Type B pancreatic cell (in vitro differentiated cells): ENCODE results near the gene IGF1R. TPM values are rescaled to one million over a fixed set of nuclear protein-coding genes. Genes with fewer than 3 reads are reported as not detected.

Source experiments
- DNase-seq: peaks from one replicate; pipeline ENCODE4 v3.0.0; 2021; ENCODE audit warnings: mixed read lengths; ENCODE audit not compliant: unreplicated experiment; ENCODE audit errors: extremely low spot score
- H3K27ac Mint-ChIP-seq: 2 replicates; pipeline ENCODE4 v1.8.0; 2021; ENCODE audit warnings: mild to moderate bottlenecking, mixed read lengths
- H3K27me3 Mint-ChIP-seq: 2 replicates; pipeline ENCODE4 v1.8.0; 2021; ENCODE audit warnings: mixed read lengths
- H3K36me3 Mint-ChIP-seq: 2 replicates; pipeline ENCODE4 v1.8.0; 2021; ENCODE audit warnings: mixed read lengths
- H3K4me1 Mint-ChIP-seq: one replicate; pipeline ENCODE4 v1.8.0; 2021; ENCODE audit warnings: mixed read lengths; ENCODE audit not compliant: unreplicated experiment
- H3K4me3 Mint-ChIP-seq: 2 replicates; pipeline ENCODE4 v1.8.0; 2021; ENCODE audit warnings: mild to moderate bottlenecking, mixed read lengths
- H3K9me3 Mint-ChIP-seq: 2 replicates; pipeline ENCODE4 v1.8.0; 2021; ENCODE audit warnings: mixed read lengths
- total RNA-seq: library from RNA; stranded (reverse); gene quantifications from 2 replicates; pipeline ENCODE4 v1.2.1, GENCODE V29; 2021; ENCODE audit warnings: low replicate concordance
- TF ChIP-seq, protein P1 (sequence below): fragments of 200-600 bp; sonication (generic); conservative IDR thresholded peaks from 2 replicates; pipeline ENCODE4 v1.5.0; 2021; ENCODE audit warnings: antibody characterized with exemption, mild to moderate bottlenecking

IGF1R gene
- total RNA-seq, 1 donor from 2014 or later: 87.1 TPM

- DNase-seq: no peak
- peaks cover 76% of the 10 kb centered on the region for H3K4me1 Mint-ChIP-seq
- H3K36me3 Mint-ChIP-seq: no peaks in the 10 kb centered on the region
- TF ChIP-seq, protein P1, sequence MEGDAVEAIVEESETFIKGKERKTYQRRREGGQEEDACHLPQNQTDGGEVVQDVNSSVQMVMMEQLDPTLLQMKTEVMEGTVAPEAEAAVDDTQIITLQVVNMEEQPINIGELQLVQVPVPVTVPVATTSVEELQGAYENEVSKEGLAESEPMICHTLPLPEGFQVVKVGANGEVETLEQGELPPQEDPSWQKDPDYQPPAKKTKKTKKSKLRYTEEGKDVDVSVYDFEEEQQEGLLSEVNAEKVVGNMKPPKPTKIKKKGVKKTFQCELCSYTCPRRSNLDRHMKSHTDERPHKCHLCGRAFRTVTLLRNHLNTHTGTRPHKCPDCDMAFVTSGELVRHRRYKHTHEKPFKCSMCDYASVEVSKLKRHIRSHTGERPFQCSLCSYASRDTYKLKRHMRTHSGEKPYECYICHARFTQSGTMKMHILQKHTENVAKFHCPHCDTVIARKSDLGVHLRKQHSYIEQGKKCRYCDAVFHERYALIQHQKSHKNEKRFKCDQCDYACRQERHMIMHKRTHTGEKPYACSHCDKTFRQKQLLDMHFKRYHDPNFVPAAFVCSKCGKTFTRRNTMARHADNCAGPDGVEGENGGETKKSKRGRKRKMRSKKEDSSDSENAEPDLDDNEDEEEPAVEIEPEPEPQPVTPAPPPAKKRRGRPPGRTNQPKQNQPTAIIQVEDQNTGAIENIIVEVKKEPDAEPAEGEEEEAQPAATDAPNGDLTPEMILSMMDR: no peak
- H3K9me3 Mint-ChIP-seq: no peaks in the 10 kb centered on the region
- H3K27me3 Mint-ChIP-seq: no peaks in the 10 kb centered on the region
- H3K27ac Mint-ChIP-seq: peak overlapping the region; percentile 73
- peak overlapping the region; percentile 8 for H3K4me3 Mint-ChIP-seq
These were observed 210.8 kb downstream of the IGF1R start for GRCh38 chr15:98859149-98859548.

DNA sequence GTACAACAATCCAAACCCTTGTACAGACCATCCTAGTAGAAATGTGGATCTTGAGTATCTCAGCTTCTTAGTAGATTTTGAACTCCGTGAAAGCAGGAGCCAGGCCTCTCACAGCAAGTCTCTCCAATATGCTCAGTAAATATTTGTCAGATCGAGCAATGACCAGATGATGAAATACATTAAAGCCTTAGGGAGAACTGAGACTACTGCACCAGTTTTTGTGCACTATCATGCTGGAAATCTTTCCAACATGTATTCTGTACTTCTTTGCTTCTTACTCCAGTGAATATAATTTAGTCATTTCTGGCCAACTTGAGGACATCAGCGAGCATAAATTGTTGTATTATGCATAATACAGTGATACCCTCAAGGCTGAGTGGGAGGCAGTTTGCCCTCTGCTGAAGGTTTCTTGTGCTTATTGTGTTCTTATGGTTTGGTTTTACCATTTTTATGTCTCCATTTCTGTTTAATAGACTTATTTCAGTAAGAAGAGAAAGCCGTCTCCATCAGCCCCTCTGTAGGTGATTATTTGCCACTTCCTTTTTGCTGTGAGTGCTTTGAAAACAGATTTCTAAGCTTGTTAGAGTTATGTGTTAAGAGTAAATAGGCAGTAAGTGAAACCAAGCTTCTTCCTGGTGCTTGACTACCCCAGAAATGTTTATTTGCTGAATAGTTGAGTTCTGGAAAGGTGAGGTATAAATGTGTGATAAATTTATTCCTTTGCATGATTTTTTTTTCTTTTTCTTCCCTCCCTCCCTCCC lies 212.1 kb downstream of the IGF1R start:
- H3K9me3 Mint-ChIP-seq: no peaks in the 10 kb centered on the region
- no peak overlapping the region for H3K4me3 Mint-ChIP-seq
- peak overlapping the region; percentile 45 for H3K27ac Mint-ChIP-seq
- H3K27me3 Mint-ChIP-seq: no peaks in the 10 kb centered on the region
- peaks cover 64% of the 10 kb centered on the region for H3K4me1 Mint-ChIP-seq
- no peak for DNase-seq
- peaks cover 4% of the 10 kb centered on the region for H3K36me3 Mint-ChIP-seq
- TF ChIP-seq, protein P1: no peak

DNA sequence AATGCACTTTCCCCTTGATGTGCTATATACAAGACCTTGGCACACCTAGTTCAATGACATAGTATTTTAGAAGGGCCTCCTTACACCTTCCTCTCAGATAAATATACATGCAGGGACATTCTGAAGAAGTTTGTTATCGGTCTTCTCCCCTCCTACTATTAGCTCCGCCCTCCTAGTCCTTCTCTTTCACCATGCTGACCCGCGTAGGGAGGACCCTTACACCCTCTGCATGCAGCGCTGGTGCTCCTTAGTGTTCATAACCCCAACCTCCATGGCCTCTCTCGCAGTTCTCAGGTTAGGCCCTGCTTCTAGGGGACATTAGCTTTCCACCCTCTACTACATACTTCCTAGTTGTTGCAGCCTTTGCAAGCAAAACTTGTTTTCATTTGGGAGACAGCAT lies 212.8 kb downstream of the IGF1R start:
- Mint-ChIP-seq H3K4me1 (peaks cover 64% of the 10 kb centered on the region), H3K27me3 (no peaks in the 10 kb centered on the region), H3K36me3 (peaks cover 4% of the 10 kb centered on the region), H3K9me3 (no peaks in the 10 kb centered on the region), H3K4me3 (no peak overlapping the region), H3K27ac (peak overlapping the region; percentile 45)
- TF ChIP-seq, protein P1: no peak
- no peak for DNase-seq

DNA sequence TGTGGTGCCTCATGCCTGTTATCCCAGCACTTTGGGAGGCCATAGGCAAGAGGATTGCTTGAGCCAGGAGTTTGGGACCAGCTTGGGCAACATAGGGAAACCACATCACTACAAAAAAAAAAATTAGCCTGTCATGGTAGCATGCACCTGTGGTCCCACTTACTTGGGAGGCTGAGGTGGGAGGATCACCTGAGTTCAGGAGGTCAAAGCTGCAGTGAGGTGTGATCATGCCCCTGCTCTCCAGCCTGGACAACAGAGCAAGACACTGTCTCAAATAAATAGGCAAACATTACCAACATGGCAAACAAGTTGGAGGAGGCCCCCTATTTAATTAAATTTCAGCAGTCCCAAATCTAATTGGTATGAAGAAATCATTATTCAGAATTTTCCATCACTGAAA lies 215.6 kb downstream of the IGF1R start:
- Mint-ChIP-seq H3K9me3 (no peaks in the 10 kb centered on the region), H3K4me1 (peaks cover 55% of the 10 kb centered on the region), H3K4me3 (no peak overlapping the region), H3K36me3 (peaks cover 4% of the 10 kb centered on the region), H3K27ac (no peak overlapping the region), H3K27me3 (no peaks in the 10 kb centered on the region)
- no peak for DNase-seq
- TF ChIP-seq, protein P1: no peak

- Mint-ChIP-seq H3K4me3 (peak overlapping the region; percentile 79), H3K27me3 (no peaks in the 10 kb centered on the region), H3K4me1 (peaks cover 48% of the 10 kb centered on the region), H3K36me3 (peaks cover 8% of the 10 kb centered on the region), H3K9me3 (no peaks in the 10 kb centered on the region), H3K27ac (peak overlapping the region; percentile 85)
- TF ChIP-seq, protein P1: no peak
- DNase-seq: no peak
These were observed 217.3 kb downstream of the IGF1R start for GRCh38 chr15:98865397-98866339.
